ENCODE data around the gene TBC1D22A.

TBC1D22A gene

GRCh38 chr22:47066616-47066905 lies 304.1 kb downstream of the TBC1D22A start:
- no peak for DNase-seq

GRCh38 chr22:47067321-47067890 lies 305.0 kb downstream of the TBC1D22A start:
- DNase-seq: no peak

GRCh38 chr22:47067911-47068625 lies 305.6 kb downstream of the TBC1D22A start:
- DNase-seq: no peak

- DNase-seq: no peak
These were observed 306.2 kb downstream of the TBC1D22A start for GRCh38 chr22:47068626-47068996.

GRCh38 chr22:47069270-47069669 lies 306.8 kb downstream of the TBC1D22A start:
- DNase-seq: no peak

- no peak for DNase-seq
These were observed 308.8 kb downstream of the TBC1D22A start for GRCh38 chr22:47071078-47071806.

GRCh38 chr22:47071807-47072641 lies 309.6 kb downstream of the TBC1D22A start:
- no peak for DNase-seq

GRCh38 chr22:47072642-47072967 lies 310.2 kb downstream of the TBC1D22A start:
- DNase-seq: no peak

- no peak for DNase-seq
These were observed 310.6 kb downstream of the TBC1D22A start for GRCh38 chr22:47073075-47073474.

- no peak for DNase-seq
These were observed 311.7 kb downstream of the TBC1D22A start for GRCh38 chr22:47074105-47074504.

GRCh38 chr22:47075568-47075967 lies 313.1 kb downstream of the TBC1D22A start:
- no peak for DNase-seq

GRCh38 chr22:47076758-47077157 lies 314.3 kb downstream of the TBC1D22A start:
- no peak for DNase-seq

- no peak for DNase-seq
These were observed 317.6 kb downstream of the TBC1D22A start for GRCh38 chr22:47080100-47080499.

- DNase-seq: no peak
These were observed 320.1 kb downstream of the TBC1D22A start for GRCh38 chr22:47082505-47082904.

- no peak for DNase-seq
These were observed 321.0 kb downstream of the TBC1D22A start for GRCh38 chr22:47083379-47083986.

GRCh38 chr22:47084226-47084625 lies 321.8 kb downstream of the TBC1D22A start:
- no peak for DNase-seq

- DNase-seq: no peak
These were observed 324.3 kb downstream of the TBC1D22A start for GRCh38 chr22:47086596-47087248.

GRCh38 chr22:47088480-47089158 lies 326.2 kb downstream of the TBC1D22A start:
- no peak for DNase-seq

GRCh38 chr22:47089374-47089773 lies 326.9 kb downstream of the TBC1D22A start:
- DNase-seq: no peak

- DNase-seq: no peak
These were observed 327.5 kb downstream of the TBC1D22A start for GRCh38 chr22:47089796-47090460.

GRCh38 chr22:47090591-47091245 lies 328.3 kb downstream of the TBC1D22A start:
- DNase-seq: no peak
